SU-DHL-6 (cell line): Measurements from ENCODE around the gene YY1AP1.
A peak's percentile ranks its signal among the peaks of the same experiment; 100 is the strongest.

Source experiments
- H2AFZ ChIP-seq: fragments of 200-600 bp; sonication (generic); 2 replicates; pipeline ENCODE4 v1.6.1; 2014; ENCODE audit warnings: low read depth, mild to moderate bottlenecking, moderate library complexity, mixed read lengths, antibody characterized with exemption, low read length; ENCODE audit not compliant: severe bottlenecking
- H3F3A ChIP-seq: fragments of 200-600 bp; shearing (Covaris generic); 2 replicates; pipeline ENCODE4 v1.6.0; 2016; ENCODE audit warnings: antibody characterized with exemption, mild to moderate bottlenecking; ENCODE audit not compliant: insufficient read depth
- H3K27ac ChIP-seq: fragments of 200-600 bp; sonication (generic); 2 replicates; pipeline ENCODE4 v1.5.1; 2016; ENCODE audit warnings: low read depth, mild to moderate bottlenecking, low read length, moderate library complexity, mixed read lengths
- H3K27me3 ChIP-seq: fragments of 200-600 bp; sonication (generic), shearing (Covaris generic); 2 replicates; pipeline ENCODE4 v1.6.0; 2014; ENCODE audit warnings: mild to moderate bottlenecking, low read length
- H3K36me3 ChIP-seq: fragments of 200-600 bp; sonication (generic); 2 replicates; pipeline ENCODE4 v1.6.1; 2014; ENCODE audit warnings: mild to moderate bottlenecking, low read length, mixed read lengths
- H3K4me2 ChIP-seq: fragments of 300-600, 200-600 bp; shearing (Covaris generic), sonication (generic); 2 replicates; pipeline ENCODE4 v1.6.0; 2014; ENCODE audit warnings: low read length, low read depth, mild to moderate bottlenecking; ENCODE audit not compliant: poor library complexity, severe bottlenecking
- H3K4me3 ChIP-seq: fragments of 200-600 bp; sonication (generic); 2 replicates; pipeline ENCODE4 v1.5.1; 2014; ENCODE audit warnings: antibody characterized with exemption, low read length, mild to moderate bottlenecking, mixed read lengths; ENCODE audit not compliant: insufficient read depth, poor library complexity, severe bottlenecking
- H3K79me2 ChIP-seq: fragments of 200-600 bp; sonication (generic); 2 replicates; pipeline ENCODE4 v1.6.1; 2014; ENCODE audit warnings: mild to moderate bottlenecking, low read length, moderate library complexity; ENCODE audit not compliant: insufficient read depth
- H3K9ac ChIP-seq: fragments of 200-600 bp; sonication (generic); 2 replicates; pipeline ENCODE4 v1.7.0; 2014; ENCODE audit warnings: mild to moderate bottlenecking, low read length
- H3K9me2 ChIP-seq: fragments of 200-600 bp; sonication (generic); replicated peaks from 2 replicates; pipeline ENCODE4 v1.6.1; 2014; ENCODE audit warnings: low read length; ENCODE audit not compliant: insufficient read depth
- H3K9me3 ChIP-seq: fragments of 200-600 bp; sonication (generic); 2 replicates; pipeline ENCODE4 v1.6.1; 2014; ENCODE audit warnings: low read length, mixed read lengths; ENCODE audit not compliant: insufficient read depth
- H4K20me1 ChIP-seq: fragments of 200-600 bp; sonication (generic); 2 replicates; pipeline ENCODE4 v1.6.1; 2014; ENCODE audit warnings: low read depth, mild to moderate bottlenecking, antibody characterized with exemption, low read length, moderate library complexity, mixed read lengths
- CTCF ChIP-seq: fragments of 200-600 bp; sonication (generic); IDR thresholded peaks from one replicate; pipeline ENCODE4 v1.5.1; 2017; ENCODE audit warnings: antibody characterized with exemption, mild to moderate bottlenecking, low read length, moderate library complexity; ENCODE audit not compliant: insufficient read depth, poor library complexity, severe bottlenecking
- EZH2phosphoT487 ChIP-seq: fragments of 200-600 bp; sonication (generic), shearing (Covaris generic); conservative IDR thresholded peaks from 2 replicates; pipeline ENCODE4 v1.6.1; 2018; ENCODE audit warnings: mild to moderate bottlenecking, antibody characterized with exemption, low read length, moderate library complexity, mixed read lengths

YY1AP1 gene

GRCh38 chr1:155688324-155689080 is at the start of gene YY1AP1:
Gene YY1AP1 (minus strand): TSS chr1:155688774. CDS start chr1:155680436, 8,338 bp downstream.
- Histone ChIP-seq H3K9me3 (peaks cover 15% of the 10 kb centered on the region; the same call in 1 of the 2 replicates), H3K36me3 (peaks cover 29% of the 10 kb centered on the region), H3K9ac (peak within 1 kb of the TSS; percentile 98), H3K27me3 (no peaks in the 10 kb centered on the region), H2AFZ (peak within 1 kb of the TSS; percentile 93), H3K9me2 (no peaks in the 10 kb centered on the region), H3K4me2 (peak within 1 kb of the TSS; percentile 61), H3K79me2 (peaks cover 92% of the 10 kb centered on the region), H3K27ac (peak within 1 kb of the TSS; percentile 82), H4K20me1 (peaks cover 8% of the 10 kb centered on the region; the same call in 1 of the 2 replicates), H3F3A (peaks cover 5% of the 10 kb centered on the region; the same call in 1 of the 2 replicates), H3K4me3 (peak within 1 kb of the TSS; percentile 98)
- TF ChIP-seq CTCF (no peak), EZH2phosphoT487 (no peak)

GRCh38 chr1:155729031-155729898 is 40.7 kb upstream of the YY1AP1 start:
- H3K27ac ChIP-seq, result no peak overlapping the region
- H2AFZ ChIP-seq, result no peak overlapping the region
- peaks cover 5% of the 10 kb centered on the region; the same call in 1 of the 2 replicates for H3F3A ChIP-seq
- H3K79me2 ChIP-seq, result no peaks in the 10 kb centered on the region
- H4K20me1 ChIP-seq, result no peaks in the 10 kb centered on the region
- no peaks in the 10 kb centered on the region for H3K27me3 ChIP-seq
- H3K36me3 ChIP-seq, result peaks cover 21% of the 10 kb centered on the region
- no peaks in the 10 kb centered on the region for H3K9me2 ChIP-seq
- H3K9ac ChIP-seq, result no peak overlapping the region
- H3K9me3 ChIP-seq, result no peaks in the 10 kb centered on the region
- H3K4me3 ChIP-seq, result no peak overlapping the region
- TF ChIP-seq EZH2phosphoT487 (no peak), CTCF (peak; percentile 46)
- no peak overlapping the region for H3K4me2 ChIP-seq

- H3K36me3 ChIP-seq, result peaks cover 20% of the 10 kb centered on the region
- H3F3A ChIP-seq, result peaks cover 5% of the 10 kb centered on the region; the same call in 1 of the 2 replicates
- no peaks in the 10 kb centered on the region for H3K79me2 ChIP-seq
- H3K27me3 ChIP-seq, result no peaks in the 10 kb centered on the region
- H3K9me3 ChIP-seq, result no peaks in the 10 kb centered on the region
- H2AFZ ChIP-seq, result no peak overlapping the region
- no peak overlapping the region for H3K9ac ChIP-seq
- no peaks in the 10 kb centered on the region for H4K20me1 ChIP-seq
- H3K4me3 ChIP-seq, result no peak overlapping the region
- no peaks in the 10 kb centered on the region for H3K9me2 ChIP-seq
- no peak overlapping the region for H3K27ac ChIP-seq
- TF ChIP-seq CTCF (no peak), EZH2phosphoT487 (no peak)
- no peak overlapping the region for H3K4me2 ChIP-seq
These were observed 36.6 kb upstream of the YY1AP1 start for GRCh38 chr1:155725142-155725541.
